GM12872 (cell line): ENCODE results near the gene USP17L18.
"Not testable (repeated sequence)": the region's sequence is repeated elsewhere in the genome, so short reads cannot be mapped to it uniquely, and the experiment has no call there.

Source experiments
- TF ChIP-seq, protein P1 (sequence below): IDR thresholded peaks from 3 replicates; pipeline ENCODE4 v1.5.1; 2011; ENCODE audit warnings: low read depth, mild to moderate bottlenecking, low read length, moderate library complexity; ENCODE audit not compliant: insufficient read depth

Gene USP17L18, protein sequence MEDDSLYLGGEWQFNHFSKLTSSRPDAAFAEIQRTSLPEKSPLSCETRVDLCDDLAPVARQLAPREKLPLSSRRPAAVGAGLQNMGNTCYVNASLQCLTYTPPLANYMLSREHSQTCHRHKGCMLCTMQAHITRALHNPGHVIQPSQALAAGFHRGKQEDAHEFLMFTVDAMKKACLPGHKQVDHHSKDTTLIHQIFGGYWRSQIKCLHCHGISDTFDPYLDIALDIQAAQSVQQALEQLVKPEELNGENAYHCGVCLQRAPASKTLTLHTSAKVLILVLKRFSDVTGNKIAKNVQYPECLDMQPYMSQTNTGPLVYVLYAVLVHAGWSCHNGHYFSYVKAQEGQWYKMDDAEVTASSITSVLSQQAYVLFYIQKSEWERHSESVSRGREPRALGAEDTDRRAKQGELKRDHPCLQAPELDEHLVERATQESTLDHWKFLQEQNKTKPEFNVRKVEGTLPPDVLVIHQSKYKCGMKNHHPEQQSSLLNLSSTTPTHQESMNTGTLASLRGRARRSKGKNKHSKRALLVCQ

DNA sequence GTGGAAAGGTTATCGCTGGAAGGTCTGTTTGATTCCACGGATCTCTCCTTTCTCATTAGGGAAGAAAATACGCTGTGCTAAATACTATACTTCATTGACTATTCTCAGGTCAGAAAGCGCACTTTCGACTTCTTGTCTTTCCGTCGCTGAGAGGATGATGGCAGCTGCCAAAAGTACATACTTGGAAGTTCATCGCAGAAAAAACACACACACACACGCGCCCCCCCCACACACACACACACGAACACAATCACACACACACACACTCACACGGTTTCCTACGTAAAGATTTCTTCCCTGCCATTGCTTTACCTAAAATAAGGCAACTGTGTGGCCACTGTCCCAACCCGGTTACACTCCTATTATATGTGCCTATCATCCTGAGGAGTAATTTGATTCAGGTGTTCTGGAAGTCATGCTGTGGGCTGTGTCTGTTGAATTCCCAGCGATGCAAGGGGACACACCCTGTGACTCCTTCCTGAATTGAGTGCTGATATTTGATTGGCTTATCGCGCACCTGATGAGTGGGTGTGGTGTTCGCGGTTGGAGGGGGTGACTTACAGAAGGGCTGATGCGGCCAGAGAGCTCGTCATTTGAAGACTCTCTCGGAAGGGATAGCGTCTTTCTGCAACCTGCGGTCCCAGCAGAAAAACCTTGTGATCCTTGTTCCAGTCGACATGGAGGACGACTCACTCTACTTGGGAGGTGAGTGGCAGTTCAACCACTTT lies at the start of gene USP17L18:
TSS of gene USP17L18 (plus strand) at position 678 of the 728 bp plus-strand sequence. CDS start at position 678, 0 bp downstream.
- TF ChIP-seq, protein P1, sequence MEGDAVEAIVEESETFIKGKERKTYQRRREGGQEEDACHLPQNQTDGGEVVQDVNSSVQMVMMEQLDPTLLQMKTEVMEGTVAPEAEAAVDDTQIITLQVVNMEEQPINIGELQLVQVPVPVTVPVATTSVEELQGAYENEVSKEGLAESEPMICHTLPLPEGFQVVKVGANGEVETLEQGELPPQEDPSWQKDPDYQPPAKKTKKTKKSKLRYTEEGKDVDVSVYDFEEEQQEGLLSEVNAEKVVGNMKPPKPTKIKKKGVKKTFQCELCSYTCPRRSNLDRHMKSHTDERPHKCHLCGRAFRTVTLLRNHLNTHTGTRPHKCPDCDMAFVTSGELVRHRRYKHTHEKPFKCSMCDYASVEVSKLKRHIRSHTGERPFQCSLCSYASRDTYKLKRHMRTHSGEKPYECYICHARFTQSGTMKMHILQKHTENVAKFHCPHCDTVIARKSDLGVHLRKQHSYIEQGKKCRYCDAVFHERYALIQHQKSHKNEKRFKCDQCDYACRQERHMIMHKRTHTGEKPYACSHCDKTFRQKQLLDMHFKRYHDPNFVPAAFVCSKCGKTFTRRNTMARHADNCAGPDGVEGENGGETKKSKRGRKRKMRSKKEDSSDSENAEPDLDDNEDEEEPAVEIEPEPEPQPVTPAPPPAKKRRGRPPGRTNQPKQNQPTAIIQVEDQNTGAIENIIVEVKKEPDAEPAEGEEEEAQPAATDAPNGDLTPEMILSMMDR, result not testable (repeated sequence)

DNA sequence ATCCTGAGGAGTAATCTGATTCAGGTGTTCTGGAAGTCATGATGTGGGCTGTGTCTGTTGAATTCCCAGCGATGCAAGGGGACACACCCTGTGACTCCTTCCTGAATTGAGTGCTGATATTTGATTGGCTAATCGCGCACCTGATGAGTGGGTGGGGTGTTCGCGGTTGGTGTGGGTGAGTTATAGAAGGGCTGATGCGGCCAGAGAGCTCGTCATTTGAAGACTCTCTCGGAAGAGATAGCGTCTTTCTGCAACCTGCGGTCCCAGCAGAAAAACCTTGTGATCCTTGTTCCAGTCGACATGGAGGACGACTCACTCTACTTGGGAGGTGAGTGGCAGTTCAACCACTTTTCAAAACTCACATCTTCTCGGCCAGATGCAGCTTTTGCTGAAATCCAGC lies 38.1 kb upstream of the USP17L18 start, which contains the start of gene USP17L10:
TSS of gene USP17L10 (plus strand) at position 301 of the 400 bp plus-strand sequence. CDS start at position 301, 0 bp downstream.
- TF ChIP-seq, protein P1, result not testable (repeated sequence)

DNA sequence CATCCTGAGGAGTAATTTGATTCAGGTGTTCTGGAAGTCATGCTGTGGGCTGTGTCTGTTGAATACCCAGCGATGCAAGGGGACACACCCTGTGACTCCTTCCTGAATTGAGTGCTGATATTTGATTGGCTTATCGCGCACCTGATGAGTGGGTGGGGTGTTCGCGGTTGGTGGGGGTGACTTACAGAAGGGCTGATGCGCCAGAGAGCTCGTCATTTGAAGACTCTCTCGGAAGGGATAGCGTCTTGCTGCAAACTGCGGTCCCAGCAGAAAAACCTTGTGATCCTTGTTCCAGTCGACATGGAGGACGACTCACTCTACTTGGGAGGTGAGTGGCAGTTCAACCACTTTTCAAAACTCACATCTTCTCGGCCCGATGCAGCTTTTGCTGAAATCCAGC lies 33.3 kb upstream of the USP17L18 start, which contains the start of gene USP17L11:
TSS of gene USP17L11 (plus strand) at position 301 of the 400 bp plus-strand sequence. CDS start at position 301, 0 bp downstream.
- TF ChIP-seq, protein P1, result not testable (repeated sequence)

DNA sequence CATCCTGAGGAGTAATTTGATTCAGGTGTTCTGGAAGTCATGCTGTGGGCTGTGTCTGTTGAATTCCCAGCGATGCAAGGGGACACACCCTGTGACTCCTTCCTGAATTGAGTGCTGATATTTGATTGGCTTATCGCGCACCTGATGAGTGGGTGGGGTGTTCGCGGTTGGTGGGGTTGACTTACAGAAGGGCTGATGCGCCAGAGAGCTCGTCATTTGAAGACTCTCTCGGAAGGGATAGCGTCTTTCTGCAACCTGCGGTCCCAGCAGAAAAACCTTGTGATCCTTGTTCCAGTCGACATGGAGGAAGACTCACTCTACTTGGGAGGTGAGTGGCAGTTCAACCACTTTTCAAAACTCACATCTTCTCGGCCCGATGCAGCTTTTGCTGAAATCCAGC lies 28.6 kb upstream of the USP17L18 start, which contains the start of gene USP17L12:
TSS of gene USP17L12 (plus strand) at position 301 of the 400 bp plus-strand sequence. CDS start at position 301, 0 bp downstream.
- TF ChIP-seq, protein P1, result not testable (repeated sequence)

DNA sequence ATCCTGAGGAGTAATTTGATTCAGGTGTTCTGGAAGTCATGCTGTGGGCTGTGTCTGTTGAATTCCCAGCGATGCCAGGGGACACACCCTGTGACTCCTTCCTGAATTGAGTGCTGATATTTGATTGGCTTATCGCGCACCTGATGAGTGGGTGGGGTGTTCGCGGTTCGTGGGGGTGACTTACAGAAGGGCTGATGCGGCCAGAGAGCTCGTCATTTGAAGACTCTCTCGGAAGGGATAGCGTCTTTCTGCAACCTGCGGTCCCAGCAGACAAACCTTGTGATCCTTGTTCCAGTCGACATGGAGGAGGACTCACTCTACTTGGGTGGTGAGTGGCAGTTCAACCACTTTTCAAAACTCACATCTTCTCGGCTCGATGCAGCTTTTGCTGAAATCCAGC lies 23.8 kb upstream of the USP17L18 start, which contains the start of gene USP17L13:
TSS of gene USP17L13 (plus strand) at position 301 of the 400 bp plus-strand sequence. CDS start at position 301, 0 bp downstream.
- TF ChIP-seq, protein P1, result not testable (repeated sequence)

DNA sequence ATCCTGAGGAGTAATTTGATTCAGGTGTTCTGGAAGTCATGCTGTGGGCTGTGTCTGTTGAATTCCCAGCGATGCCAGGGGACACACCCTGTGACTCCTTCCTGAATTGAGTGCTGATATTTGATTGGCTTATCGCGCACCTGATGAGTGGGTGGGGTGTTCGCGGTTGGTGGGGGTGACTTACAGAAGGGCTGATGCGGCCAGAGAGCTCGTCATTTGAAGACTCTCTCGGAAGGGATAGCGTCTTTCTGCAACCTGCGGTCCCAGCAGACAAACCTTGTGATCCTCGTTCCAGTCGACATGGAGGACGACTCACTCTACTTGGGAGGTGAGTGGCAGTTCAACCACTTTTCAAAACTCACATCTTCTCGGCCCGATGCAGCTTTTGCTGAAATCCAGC lies 14.3 kb upstream of the USP17L18 start, which contains the start of gene USP17L15:
TSS of gene USP17L15 (plus strand) at position 301 of the 400 bp plus-strand sequence. CDS start at position 301, 0 bp downstream.
- TF ChIP-seq, protein P1, result not testable (repeated sequence)

DNA sequence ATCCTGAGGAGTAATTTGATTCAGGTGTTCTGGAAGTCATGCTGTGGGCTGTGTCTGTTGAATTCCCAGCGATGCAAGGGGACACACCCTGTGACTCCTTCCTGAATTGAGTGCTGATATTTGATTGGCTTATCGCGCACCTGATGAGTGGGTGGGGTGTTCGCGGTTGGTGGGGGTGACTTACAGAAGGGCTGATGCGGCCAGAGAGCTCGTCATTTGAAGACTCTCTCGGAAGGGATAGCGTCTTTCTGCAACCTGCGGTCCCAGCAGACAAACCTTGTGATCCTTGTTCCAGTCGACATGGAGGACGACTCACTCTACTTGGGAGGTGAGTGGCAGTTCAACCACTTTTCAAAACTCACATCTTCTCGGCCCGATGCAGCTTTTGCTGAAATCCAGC lies 4.9 kb upstream of the USP17L18 start, which contains the start of gene USP17L17:
TSS of gene USP17L17 (plus strand) at position 301 of the 400 bp plus-strand sequence. CDS start at position 301, 0 bp downstream.
- TF ChIP-seq, protein P1, result not testable (repeated sequence)
